GM21786 (cell line): ENCODE measurements around the gene ZNF579.

Experiments used
- ATAC-seq: cut with Tn5 transposase; IDR thresholded peaks from one replicate; pipeline ENCODE4 v1.9.1; 2021; ENCODE audit not compliant: unreplicated experiment

ZNF579 gene

GRCh38 chr19:55613396-55613795, 32.7 kb upstream of the ZNF579 start:
- ATAC-seq: no peak

DNA sequence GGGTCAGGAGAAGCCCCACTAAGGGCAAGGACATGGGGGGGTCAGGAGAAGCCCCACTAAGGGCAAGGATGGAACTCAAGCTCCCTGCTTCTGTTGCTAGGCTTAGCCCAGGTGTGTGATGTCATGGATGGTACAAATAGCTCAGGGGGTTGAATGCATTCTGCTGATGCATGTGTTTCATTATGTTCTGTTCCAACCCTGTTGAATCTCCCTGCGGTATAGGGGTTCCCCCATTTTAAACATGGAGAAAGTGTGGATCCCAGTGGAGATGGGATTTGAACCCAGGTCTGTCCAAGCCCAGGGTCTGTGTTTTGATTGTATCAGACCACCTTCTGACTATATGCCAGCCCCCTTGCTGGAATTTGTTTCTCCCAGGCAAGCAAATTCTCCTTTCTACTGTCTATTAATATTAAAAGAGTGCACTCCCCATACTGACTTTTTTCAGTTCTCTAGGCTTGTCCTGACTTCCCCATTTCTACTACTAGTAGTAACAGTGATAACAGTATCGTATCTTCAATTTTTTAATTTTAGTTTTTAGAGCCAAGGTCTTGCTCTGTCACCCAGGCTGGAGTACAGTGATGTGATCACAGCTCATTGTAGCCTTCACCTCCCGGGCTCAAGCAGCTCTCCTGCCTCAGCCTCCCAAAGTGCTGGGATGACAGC, 31.5 kb upstream of the ZNF579 start:
- ATAC-seq: no peak

GRCh38 chr19:55611300-55611982, 30.8 kb upstream of the ZNF579 start:
- ATAC-seq: no peak

DNA sequence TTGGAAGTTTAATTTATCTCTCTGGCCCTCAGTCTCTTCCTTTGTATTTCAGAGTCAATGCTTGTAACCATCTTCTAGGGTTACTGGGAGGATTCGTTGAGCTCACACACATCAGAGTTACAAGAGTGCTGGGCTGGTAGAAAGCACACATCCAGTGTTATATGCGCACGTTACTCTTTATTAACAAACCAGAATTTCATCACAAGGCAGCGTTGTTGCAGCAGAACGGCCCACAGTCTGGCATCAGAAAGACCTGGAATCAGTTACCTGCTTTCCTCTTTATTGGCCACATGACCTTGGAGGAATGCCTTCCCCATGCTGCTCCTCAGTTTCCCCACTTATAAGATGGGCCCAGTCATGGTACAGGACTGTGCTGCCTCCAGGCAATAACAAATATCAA, 28.7 kb upstream of the ZNF579 start:
- ATAC-seq: no peak

DNA sequence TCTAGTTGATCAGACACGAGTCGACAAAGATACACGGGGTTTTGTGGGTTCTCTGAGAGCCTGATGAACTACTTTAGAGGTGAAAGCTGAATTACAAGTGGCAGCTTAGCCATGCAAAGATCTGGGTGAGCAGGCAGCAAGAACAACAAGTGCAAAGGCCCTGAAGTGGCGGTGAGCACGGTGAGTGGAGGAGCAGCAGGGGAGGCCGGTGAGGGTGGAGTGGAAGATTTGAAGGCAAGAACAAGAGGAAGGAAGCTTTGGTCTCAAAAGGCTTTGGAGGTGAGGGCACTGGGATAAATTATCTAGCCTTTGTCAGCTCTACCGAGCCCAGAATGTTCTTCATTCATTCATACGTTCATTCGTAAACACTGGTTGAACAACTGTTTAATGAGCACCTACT, 26.2 kb upstream of the ZNF579 start:
- no peak for ATAC-seq

- no peak for ATAC-seq
Observed at GRCh38 chr19:55606471-55606787, 25.8 kb upstream of the ZNF579 start.

- ATAC-seq: peak; percentile 34
Observed at GRCh38 chr19:55605637-55606470, 25.2 kb upstream of the ZNF579 start, which contains the start of gene ZNF865. TSS of gene ZNF865 (plus strand) at chr19:55605647. CDS start at chr19:55613619, 7,972 bp downstream.

- ATAC-seq: peak; percentile 67
Observed at GRCh38 chr19:55605207-55605636, 24.6 kb upstream of the ZNF579 start.

GRCh38 chr19:55603581-55604292, 23.1 kb upstream of the ZNF579 start:
- ATAC-seq: no peak

DNA sequence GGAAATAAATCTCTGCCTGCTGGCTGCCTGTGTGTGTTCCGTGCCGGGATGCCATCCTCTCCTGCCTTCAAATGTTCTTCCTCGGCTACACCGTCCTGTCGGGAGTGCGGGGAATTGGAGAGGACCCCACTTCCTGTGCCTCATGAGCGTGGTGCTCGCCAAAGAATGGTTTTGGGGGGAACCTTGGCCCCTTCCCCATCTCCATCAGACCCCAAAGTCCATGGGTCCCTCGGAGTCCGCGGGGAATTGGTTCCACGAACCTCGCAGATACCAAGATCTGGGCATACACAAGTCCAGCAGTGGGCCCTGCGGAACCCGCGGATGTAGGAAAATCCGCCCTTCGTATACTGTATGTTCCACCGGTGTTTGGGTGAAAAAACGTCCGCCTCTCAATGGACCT, 22.5 kb upstream of the ZNF579 start:
- no peak for ATAC-seq

GRCh38 chr19:55602104-55603001, 21.7 kb upstream of the ZNF579 start:
- no peak for ATAC-seq

DNA sequence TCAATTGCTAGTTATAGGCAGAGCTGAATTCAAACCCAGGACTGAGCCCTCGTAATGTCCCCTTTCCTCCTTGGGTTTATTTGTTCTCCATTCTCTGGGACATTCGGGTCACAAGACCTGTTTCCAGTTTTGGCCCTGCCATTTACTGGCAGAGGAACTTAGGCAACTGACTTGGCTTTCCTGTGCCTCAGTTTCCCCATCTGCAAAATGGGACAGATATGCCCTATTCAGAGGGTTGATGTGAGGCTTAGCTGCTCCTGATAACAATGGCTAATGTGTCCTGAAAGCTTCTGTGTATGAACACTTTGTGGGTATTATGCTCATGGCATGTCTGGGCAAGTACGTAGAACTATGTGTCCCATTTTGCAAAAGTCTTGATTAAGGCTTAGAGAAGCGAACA, 20.4 kb upstream of the ZNF579 start:
- no peak for ATAC-seq

GRCh38 chr19:55600662-55601028, 20.0 kb upstream of the ZNF579 start:
- ATAC-seq: no peak

GRCh38 chr19:55599842-55600661, 19.4 kb upstream of the ZNF579 start, which contains the start of gene ZNF524:
TSS of gene ZNF524 (plus strand) at chr19:55600288. CDS start at chr19:55602113, 1,825 bp downstream.
- peak; percentile 33 for ATAC-seq

DNA sequence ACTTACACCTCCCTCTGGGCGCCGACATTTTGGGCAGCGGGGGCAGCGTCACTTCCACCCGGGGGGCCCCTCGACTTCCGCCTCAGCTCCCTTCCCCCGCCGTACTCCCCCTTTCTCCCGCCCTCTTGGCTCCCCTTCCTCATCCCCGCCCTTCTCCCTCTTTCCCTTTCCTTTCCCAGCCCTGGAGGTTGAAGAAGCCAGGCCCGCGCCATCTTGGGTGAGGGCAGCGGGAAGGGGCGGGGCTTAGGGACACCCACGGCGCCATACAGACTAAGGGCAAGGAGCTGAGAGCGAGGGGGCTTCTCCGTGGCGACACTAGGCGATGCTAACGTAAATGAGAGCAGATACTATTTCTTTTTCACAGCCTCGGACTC, 18.8 kb upstream of the ZNF579 start, which contains the start of gene FIZ1:
TSS of gene FIZ1 (minus strand) at position 50 of the 374 bp plus-strand sequence. CDS start 1,652 bp downstream, outside the sequence.
- ATAC-seq: peak; percentile 53

DNA sequence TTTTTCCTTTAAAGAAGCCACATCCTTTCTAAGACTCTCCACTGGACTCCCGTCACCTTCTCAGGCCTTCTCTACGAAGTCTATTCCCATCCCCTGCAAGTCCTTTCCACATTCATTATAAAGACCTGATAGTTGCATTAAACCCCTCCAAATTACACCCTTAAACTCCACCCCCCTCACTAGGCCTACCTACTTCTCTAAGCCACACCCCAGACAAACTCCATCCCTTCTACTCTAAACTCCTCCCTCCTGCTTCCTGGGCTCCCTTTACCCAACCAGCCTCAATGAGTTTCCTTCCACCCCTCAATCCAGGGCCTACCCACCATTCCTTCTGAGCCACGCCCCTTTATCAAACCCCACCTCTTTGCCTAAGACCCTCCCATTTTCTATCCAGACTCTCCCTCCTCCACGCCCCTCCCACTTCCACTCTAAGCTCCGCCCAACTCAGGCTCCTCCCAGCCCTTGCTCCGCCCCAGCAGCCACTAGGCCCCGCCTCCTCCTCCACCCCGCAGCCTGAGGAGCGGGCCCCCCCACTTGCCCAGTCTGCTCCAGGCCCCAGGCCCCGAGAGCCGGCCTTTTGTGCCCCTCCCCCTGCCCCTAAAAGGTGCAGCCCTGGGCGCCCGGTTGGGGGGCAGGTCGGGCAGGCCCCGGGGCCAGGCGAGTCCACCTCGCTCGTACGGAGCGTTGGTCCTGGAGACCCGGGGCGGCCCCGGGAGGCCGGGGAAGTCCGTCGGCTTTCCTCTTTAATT, 18.2 kb upstream of the ZNF579 start:
- ATAC-seq: peak; percentile 51

GRCh38 chr19:55598034-55598433, 17.4 kb upstream of the ZNF579 start:
- ATAC-seq: no peak

DNA sequence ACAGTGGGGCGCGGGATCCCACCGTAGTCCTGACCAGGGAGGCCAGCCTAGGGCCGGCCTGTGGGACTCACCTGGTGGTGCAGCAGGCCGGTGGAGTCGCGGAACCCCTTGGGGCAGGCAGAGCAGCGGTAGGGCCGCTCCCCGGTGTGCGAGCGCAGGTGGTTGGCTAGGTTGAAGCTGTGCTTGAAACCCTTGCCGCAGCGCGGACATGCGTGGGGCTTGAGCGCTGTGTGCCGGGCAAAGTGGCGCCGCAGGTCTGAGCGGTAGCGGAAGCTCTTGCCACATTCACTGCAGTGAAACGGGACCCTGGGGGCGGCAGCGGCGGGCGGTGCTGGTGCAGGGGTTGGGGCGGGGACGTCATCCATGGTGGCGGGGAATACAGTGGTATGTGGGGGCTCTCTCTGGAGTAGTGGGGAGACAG, 16.9 kb upstream of the ZNF579 start:
- no peak for ATAC-seq
